Lung (tissue), 12 donors: ENCODE results near the gene ZNF281. TPM values are rescaled to one million over a fixed set of nuclear protein-coding genes. Genes with fewer than 3 reads are reported as not detected.
"Not testable (repeated sequence)": the region's sequence is repeated elsewhere in the genome, so short reads cannot be mapped to it uniquely, and the experiment has no call there.

Source experiments
- ATAC-seq: fragments of 200-7000 bp; cut with Tn5 transposase; one replicate; pipeline ENCODE4 v1.9.1; 2020; ENCODE audit warnings: moderate number of reproducible peaks; ENCODE audit not compliant: insufficient read depth, low FRiP score
- DNase-seq, 3 donors: peaks; one replicate each; pipeline ENCODE4 v3.0.0-alpha.2; 2013 to 2017
- H3K27ac ChIP-seq, 2 donors: one replicate each; pipeline ENCODE4 v1.5.1; 2013; ENCODE audit warnings: mild to moderate bottlenecking in 2 of 2, moderate library complexity in 2 of 2, control low read depth in 1 of 2, inconsistent platforms in 1 of 2, low read depth in 1 of 2, low read length in 1 of 2
- H3K27me3 ChIP-seq, 3 donors: one replicate each; pipeline ENCODE4 v1.5.1; 2013; ENCODE audit warnings: low read length in 2 of 3; ENCODE audit not compliant: control insufficient read depth in 3 of 3, insufficient read depth in 3 of 3
- H3K36me3 ChIP-seq, 4 donors: one replicate each; pipeline ENCODE4 v1.5.1; 2013; ENCODE audit warnings: low read length in 4 of 4, mild to moderate bottlenecking in 1 of 4, moderate library complexity in 1 of 4; ENCODE audit not compliant: control insufficient read depth in 4 of 4, insufficient read depth in 4 of 4
- H3K4me1 ChIP-seq, 5 donors: one replicate each; pipeline ENCODE4 v1.5.1; 2013; ENCODE audit warnings: low read length in 5 of 5, mild to moderate bottlenecking in 2 of 5, moderate library complexity in 1 of 5; ENCODE audit not compliant: control insufficient read depth in 5 of 5, insufficient read depth in 5 of 5
- H3K4me3 ChIP-seq: one replicate; pipeline ENCODE4 v1.5.1; 2013; ENCODE audit warnings: mild to moderate bottlenecking, control low read depth, moderate library complexity
- H3K9ac ChIP-seq, 2 donors: one replicate each; pipeline ENCODE4 v1.5.1; 2013; ENCODE audit warnings: low read length in 2 of 2, control low read depth in 1 of 2; ENCODE audit not compliant: insufficient read depth in 1 of 2
- H3K9me3 ChIP-seq, 4 donors: one replicate each; pipeline ENCODE4 v1.5.1; 2013; ENCODE audit warnings: low read length in 3 of 4, mild to moderate bottlenecking in 1 of 4, moderate library complexity in 1 of 4; ENCODE audit not compliant: control insufficient read depth in 4 of 4, insufficient read depth in 3 of 4
- WGBS, 2 donors: extraction: QIAGEN DNeasy Blood & Tissue Kit; methylation state at CpG; one replicate each; pipeline ENCODE4 v1.1.7; 2013; 5-methylcytosine and 5-hydroxymethylcytosine counted together
- polyA plus RNA-seq, 2 donors: library from polyadenylated mRNA; stranded (reverse); fragments of 200-250 nt; gene quantifications; one replicate each; pipeline ENCODE4 v1.2.1, GENCODE V29; 2013
- total RNA-seq, 2 donors: library from RNA; depleted of rRNA in 1 of 2; stranded (reverse); fragments of >200 nt in 1 of 2; gene quantifications; one replicate each; pipeline ENCODE4 v1.2.1, GENCODE V29; 2014 to 2021
- TF ChIP-seq, protein P1 (sequence below): IDR thresholded peaks from 2 replicates; pipeline ENCODE4 v1.5.1; 2012; ENCODE audit warnings: mild to moderate bottlenecking; ENCODE audit errors: control extremely low read depth, extremely low read depth
- donor health status: control.
- donor health status: control.
- donor health status: Bipolar disorder and iron deficiency.
- donor health status: healthy.
- donor health status: DM: yes; HTN: yes; CAD: no.

Gene ZNF281
- total and polyA plus RNA-seq, 4 donors, result 5.4 to 24.8 (median 10.9) TPM

- 18 to 33% methylated on average over 2 of the region's 2 CpGs for WGBS, 2 donors
- H3K36me3 ChIP-seq, result no peaks in the 10 kb centered on the region
- DNase-seq (peak; percentile 69 to 92 (median 87)), ATAC-seq (peak; percentile 78)
- TF ChIP-seq, protein P1, sequence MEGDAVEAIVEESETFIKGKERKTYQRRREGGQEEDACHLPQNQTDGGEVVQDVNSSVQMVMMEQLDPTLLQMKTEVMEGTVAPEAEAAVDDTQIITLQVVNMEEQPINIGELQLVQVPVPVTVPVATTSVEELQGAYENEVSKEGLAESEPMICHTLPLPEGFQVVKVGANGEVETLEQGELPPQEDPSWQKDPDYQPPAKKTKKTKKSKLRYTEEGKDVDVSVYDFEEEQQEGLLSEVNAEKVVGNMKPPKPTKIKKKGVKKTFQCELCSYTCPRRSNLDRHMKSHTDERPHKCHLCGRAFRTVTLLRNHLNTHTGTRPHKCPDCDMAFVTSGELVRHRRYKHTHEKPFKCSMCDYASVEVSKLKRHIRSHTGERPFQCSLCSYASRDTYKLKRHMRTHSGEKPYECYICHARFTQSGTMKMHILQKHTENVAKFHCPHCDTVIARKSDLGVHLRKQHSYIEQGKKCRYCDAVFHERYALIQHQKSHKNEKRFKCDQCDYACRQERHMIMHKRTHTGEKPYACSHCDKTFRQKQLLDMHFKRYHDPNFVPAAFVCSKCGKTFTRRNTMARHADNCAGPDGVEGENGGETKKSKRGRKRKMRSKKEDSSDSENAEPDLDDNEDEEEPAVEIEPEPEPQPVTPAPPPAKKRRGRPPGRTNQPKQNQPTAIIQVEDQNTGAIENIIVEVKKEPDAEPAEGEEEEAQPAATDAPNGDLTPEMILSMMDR, result no peak
- H3K27ac ChIP-seq, result no peak overlapping the region
- peaks cover 0 to 5% (median 2%) of the 10 kb centered on the region in 3 donors for H3K27me3 ChIP-seq
- peak overlapping the region in 1 of 2 donors; percentile 53 for H3K9ac ChIP-seq
- H3K4me3 ChIP-seq, result no peak overlapping the region
- H3K9me3 ChIP-seq, result no peaks in the 10 kb centered on the region
- peaks cover 0 to 19% (median 2%) of the 10 kb centered on the region in 5 donors for H3K4me1 ChIP-seq
Measured at GRCh38 chr1:200415789-200416593, 6.2 kb upstream of the ZNF281 start.

GRCh38 chr1:200415227-200415626 is 5.4 kb upstream of the ZNF281 start:
- Histone ChIP-seq H3K9ac (no peak overlapping the region), H3K27ac (no peak overlapping the region)
- TF ChIP-seq, protein P1, result no peak

GRCh38 chr1:200414657-200415056 is 4.8 kb upstream of the ZNF281 start:
- DNase-seq (no peak), ATAC-seq (no peak)
- no peak overlapping the region for H3K4me3 ChIP-seq
- no peaks in the 10 kb centered on the region for H3K9me3 ChIP-seq
- peaks cover 0 to 28% (median 6%) of the 10 kb centered on the region in 5 donors for H3K4me1 ChIP-seq
- H3K27me3 ChIP-seq, result peaks cover 0 to 5% (median 2%) of the 10 kb centered on the region in 3 donors
- H3K27ac ChIP-seq, result no peak overlapping the region
- 79 to 91% methylated on average over 4 of the region's 4 CpGs for WGBS, 2 donors
- H3K9ac ChIP-seq, result no peak overlapping the region
- TF ChIP-seq, protein P1, result no peak
- no peaks in the 10 kb centered on the region for H3K36me3 ChIP-seq

More at GRCh38 chr1:200415227-200415626, 5.4 kb upstream of the ZNF281 start:
- ATAC-seq (no peak), DNase-seq (no peak)
- WGBS, 2 donors, result 59 to 66% methylated on average over 1 of the region's 1 CpG
- Histone ChIP-seq H3K27me3 (peaks cover 0 to 5% (median 2%) of the 10 kb centered on the region in 3 donors), H3K4me3 (no peak overlapping the region), H3K36me3 (no peaks in the 10 kb centered on the region), H3K9me3 (no peaks in the 10 kb centered on the region), H3K4me1 (peaks cover 0 to 27% (median 6%) of the 10 kb centered on the region in 5 donors)

GRCh38 chr1:200413766-200414165 is 3.9 kb upstream of the ZNF281 start:
- H3K27ac ChIP-seq, ATAC-seq, H3K27me3 ChIP-seq, H3K4me3 ChIP-seq, H3K9me3 ChIP-seq, DNase-seq, H3K36me3 ChIP-seq, H3K9ac ChIP-seq: not testable (repeated sequence)
- peaks cover 3 to 32% (median 6%) of the 10 kb centered on the region in 5 donors for H3K4me1 ChIP-seq
- WGBS, 2 donors, result 53 to 74% methylated on average over 11 of the region's 11 CpGs
